ENCODE measurements around the gene MRPL21. TPM values are rescaled to one million over a fixed set of nuclear protein-coding genes. Genes with fewer than 3 reads are reported as not detected.

The MRPL21 gene
- total and polyA plus RNA-seq, 2 of the 13 experiments (the other 11 are each of a cell fraction or from before 2014, with no cell fraction given) = 61.5 to 100 TPM

- TF ChIP-seq SETDB1 (CRISPR knock-in tag; IDR thresholded peaks at IDR 0.05; ENCODE audit: borderline replicate concordance) (0 out of 2 replicates have a peak, but pooled peaks have one; percentile 40), HHEX (CRISPR knock-in tag; IDR thresholded peaks at IDR 0.05) (no peak), PAX8 (CRISPR knock-in tag; IDR thresholded peaks at IDR 0.05; ENCODE audit: borderline replicate concordance) (peak; percentile 59; the same call in 1 of the 2 replicates), SIN3B (IDR thresholded peaks at IDR 0.05; ENCODE audit: low read length) (peak; percentile 98), ZSCAN30 (CRISPR knock-in tag; IDR thresholded peaks at IDR 0.05) (no peak), CHD4 (IDR thresholded peaks at IDR 0.05; ENCODE audit: borderline replicate concordance, low read length) (no peak), ZNF24 (IDR thresholded peaks at IDR 0.05) (peak; percentile 73; the same call in 1 of the 2 replicates), ZNF775 (CRISPR knock-in tag; IDR thresholded peaks at IDR 0.05; ENCODE audit: borderline replicate concordance) (no peak), CREB1 (IDR thresholded peaks at IDR 0.05) (peak; percentile 93), CREB1 (CRISPR knock-in tag; IDR thresholded peaks at IDR 0.05) (peak; percentile 99), ZNF382 (CRISPR knock-in tag; IDR thresholded peaks at IDR 0.05; ENCODE audit: borderline replicate concordance) (no peak), ESRRA (CRISPR knock-in tag; IDR thresholded peaks at IDR 0.05; ENCODE audit: low read depth) (0 out of 2 replicates have a peak, but pooled peaks have one; percentile 62), ZNF652 (CRISPR knock-in tag; IDR thresholded peaks at IDR 0.05; ENCODE audit: borderline replicate concordance, low read depth) (peak; percentile 21; the same call in 1 of the 2 replicates), CTCF (CRISPR knock-in tag; IDR thresholded peaks at IDR 0.05) (peak; percentile 24; the same call in 1 of the 2 replicates), TFAP4 (IDR thresholded peaks at IDR 0.05; ENCODE audit: borderline replicate concordance, low read depth) (peak; percentile 50; the same call in 1 of the 2 replicates), ZFP62 (CRISPR knock-in tag; IDR thresholded peaks at IDR 0.05) (no peak), POGZ (CRISPR knock-in tag; IDR thresholded peaks at IDR 0.05) (peak; percentile 92), JUNB (CRISPR knock-in tag; IDR thresholded peaks at IDR 0.05; ENCODE audit: borderline replicate concordance) (no peak), ZBTB33 (CRISPR knock-in tag; IDR thresholded peaks at IDR 0.05) (peak; percentile 77; the same call in 1 of the 2 replicates), BCL6 (CRISPR knock-in tag; IDR thresholded peaks at IDR 0.05) (peak; percentile 84), ZNF180 (CRISPR knock-in tag; IDR thresholded peaks at IDR 0.05; ENCODE audit: borderline replicate concordance, low read depth) (0 out of 2 replicates have a peak, but pooled peaks have one; percentile 87), MATR3 (CRISPR knock-in tag; IDR thresholded peaks at IDR 0.05) (no peak), REL (CRISPR knock-in tag; conservative IDR thresholded peaks at IDR 0.05) (0 out of 2 replicates have a peak, but pooled peaks have one; percentile 35), ZNF317 (CRISPR knock-in tag; IDR thresholded peaks at IDR 0.05) (peak; percentile 71; the same call in 1 of the 2 replicates), HOXA9 (CRISPR knock-in tag; IDR thresholded peaks at IDR 0.05; ENCODE audit: borderline replicate concordance) (no peak; the same call in 1 of the 2 replicates), FOXJ3 (CRISPR knock-in tag; IDR thresholded peaks at IDR 0.05; ENCODE audit: borderline replicate concordance) (peak; percentile 77; the same call in 1 of the 2 replicates)
Observed at GRCh38 chr11:68903288-68904247, at the start of gene MRPL21, which contains the start of gene IGHMBP2 (continued).

All from HepG2 (cell line).